Astrocyte of the spinal cord (primary cell): ENCODE results near the gene NFATC3.
A peak's percentile ranks its signal among the peaks of the same experiment; 100 is the strongest.

Source experiments
- DNase-seq: peaks from one replicate; pipeline ENCODE4 v3.0.0; 2011; ENCODE audit warnings: low read depth, low spot score
- H3K4me3 ChIP-seq: 2 replicates; pipeline ENCODE4 v1.5.1; 2011; ENCODE audit warnings: low read depth, mild to moderate bottlenecking, low read length, moderate library complexity
- in situ Hi-C: cut with HindIII; loops from 2 replicates; pipeline ENCODE4 v1.10.0; 2017; ENCODE audit warnings: low sequenced_read_pairs
- TF ChIP-seq, protein P1 (sequence below): IDR thresholded peaks from 2 replicates; pipeline ENCODE4 v1.5.1; 2012; ENCODE audit warnings: low read depth, mild to moderate bottlenecking, low read length, inconsistent platforms

NFATC3 gene

DNA sequence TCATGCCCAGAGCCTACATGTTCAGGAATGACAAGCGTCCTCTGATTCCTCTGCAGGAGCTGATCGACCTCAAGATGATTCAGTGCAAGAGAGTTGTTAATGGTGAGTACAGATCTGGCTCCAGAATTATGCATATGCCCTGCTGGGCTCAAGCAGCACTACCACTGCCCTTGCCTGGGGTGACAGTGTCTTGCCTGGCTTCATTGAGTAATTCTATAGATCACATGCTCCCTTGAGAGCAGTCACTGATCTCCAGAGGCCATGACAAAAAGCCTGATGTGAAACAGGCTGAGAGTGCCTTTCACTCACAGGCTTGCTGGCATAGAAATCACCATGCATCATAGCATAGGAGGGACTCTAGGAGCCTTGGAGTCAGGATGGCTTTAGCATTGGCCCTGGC is 35.7 kb upstream of the NFATC3 start:
- no peak for DNase-seq
- H3K4me3 ChIP-seq = no peak overlapping the region
- TF ChIP-seq, protein P1, sequence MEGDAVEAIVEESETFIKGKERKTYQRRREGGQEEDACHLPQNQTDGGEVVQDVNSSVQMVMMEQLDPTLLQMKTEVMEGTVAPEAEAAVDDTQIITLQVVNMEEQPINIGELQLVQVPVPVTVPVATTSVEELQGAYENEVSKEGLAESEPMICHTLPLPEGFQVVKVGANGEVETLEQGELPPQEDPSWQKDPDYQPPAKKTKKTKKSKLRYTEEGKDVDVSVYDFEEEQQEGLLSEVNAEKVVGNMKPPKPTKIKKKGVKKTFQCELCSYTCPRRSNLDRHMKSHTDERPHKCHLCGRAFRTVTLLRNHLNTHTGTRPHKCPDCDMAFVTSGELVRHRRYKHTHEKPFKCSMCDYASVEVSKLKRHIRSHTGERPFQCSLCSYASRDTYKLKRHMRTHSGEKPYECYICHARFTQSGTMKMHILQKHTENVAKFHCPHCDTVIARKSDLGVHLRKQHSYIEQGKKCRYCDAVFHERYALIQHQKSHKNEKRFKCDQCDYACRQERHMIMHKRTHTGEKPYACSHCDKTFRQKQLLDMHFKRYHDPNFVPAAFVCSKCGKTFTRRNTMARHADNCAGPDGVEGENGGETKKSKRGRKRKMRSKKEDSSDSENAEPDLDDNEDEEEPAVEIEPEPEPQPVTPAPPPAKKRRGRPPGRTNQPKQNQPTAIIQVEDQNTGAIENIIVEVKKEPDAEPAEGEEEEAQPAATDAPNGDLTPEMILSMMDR = no peak
- in situ Hi-C loops = no loop called here

DNA sequence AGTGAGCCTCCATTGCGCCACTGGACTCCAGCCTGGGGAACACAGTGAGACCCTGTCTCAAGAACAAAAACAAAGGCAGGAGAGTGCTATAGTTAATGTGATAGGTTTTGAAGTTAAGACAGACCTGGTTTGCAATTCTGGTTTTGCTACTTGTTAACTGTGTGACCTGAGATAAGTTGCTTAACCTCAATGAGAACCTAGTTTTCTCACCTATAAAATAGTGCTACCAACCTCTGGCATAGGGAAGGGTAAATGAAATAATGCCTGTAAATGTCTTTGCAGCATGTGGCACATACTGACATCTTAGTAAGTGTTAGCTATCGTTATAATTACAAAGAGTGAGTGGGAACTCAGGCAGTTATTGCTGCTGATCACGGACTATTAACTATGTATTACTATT is 29.8 kb upstream of the NFATC3 start:
- DNase-seq = no peak
- in situ Hi-C loops = no loop called here
- H3K4me3 ChIP-seq = no peak overlapping the region
- TF ChIP-seq, protein P1 = no peak

DNA sequence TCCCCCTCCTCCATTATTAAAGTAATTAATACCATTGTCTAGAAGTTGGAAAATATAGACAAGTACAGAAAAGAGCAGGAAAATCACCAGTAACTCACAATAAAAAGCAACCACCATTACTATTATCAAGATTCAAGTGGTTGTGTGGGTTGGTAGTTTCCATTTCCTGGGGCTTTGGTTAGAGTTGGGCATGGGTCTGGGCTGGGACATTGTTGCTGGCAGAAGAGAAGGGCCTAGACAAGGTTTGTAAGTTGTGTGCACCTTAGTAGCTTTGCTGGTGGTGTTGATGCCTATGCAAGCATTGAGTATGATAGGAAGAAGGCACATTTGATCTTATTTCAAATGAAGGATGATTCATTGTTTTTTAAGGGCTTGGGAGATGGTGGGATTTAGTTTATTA is 25.4 kb upstream of the NFATC3 start:
- DNase-seq = no peak
- TF ChIP-seq, protein P1 = no peak
- no peak overlapping the region for H3K4me3 ChIP-seq
- in situ Hi-C loops = no loop called here

DNA sequence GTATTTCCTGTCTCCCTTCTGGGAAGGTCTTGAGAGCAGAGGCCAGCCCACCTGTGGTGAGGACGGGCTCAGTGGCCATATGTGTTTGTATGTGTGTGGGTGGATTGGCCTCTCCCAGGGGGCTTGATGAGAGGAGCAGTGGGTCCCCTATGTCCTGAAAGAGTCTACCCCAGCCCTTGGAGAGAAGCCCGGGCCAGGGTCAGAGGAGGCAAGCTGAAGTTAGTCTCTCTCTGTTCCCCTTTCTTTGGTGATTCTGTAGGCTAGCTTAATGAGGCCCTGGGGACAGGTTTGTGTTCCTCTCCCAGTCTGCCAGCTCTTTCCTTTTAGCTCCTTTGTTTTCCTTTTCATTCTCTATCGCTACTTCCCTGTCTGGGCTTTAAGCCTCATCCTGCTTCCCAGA is 23.8 kb upstream of the NFATC3 start:
- DNase-seq = no peak

DNA sequence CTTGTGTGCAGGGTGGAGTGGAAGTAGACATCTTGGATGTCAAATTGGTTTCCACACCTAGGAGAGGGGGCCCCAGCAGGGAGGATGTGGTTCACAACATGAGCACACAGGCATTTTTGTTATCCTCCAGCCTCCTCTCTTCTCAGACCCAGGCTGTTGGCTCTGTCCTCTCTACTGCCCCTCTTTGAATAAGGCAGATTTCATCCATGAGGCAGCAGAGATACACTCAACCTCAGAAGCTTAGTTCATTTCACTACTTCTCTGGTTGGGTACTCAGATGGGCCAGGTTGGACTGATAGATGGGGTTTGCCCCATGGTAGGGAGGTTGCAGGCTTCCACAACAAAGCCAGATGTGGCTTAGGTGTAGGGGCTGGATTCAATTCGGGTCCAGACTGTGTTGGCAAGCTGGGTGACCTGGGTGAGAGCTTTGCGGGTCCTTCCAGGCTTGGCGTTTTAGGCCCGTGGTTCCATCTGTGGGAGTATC is 22.2 kb upstream of the NFATC3 start:
- H3K4me3 ChIP-seq = no peak overlapping the region
- in situ Hi-C loops = no loop called here
- no peak for DNase-seq
- TF ChIP-seq, protein P1 = no peak

More for the DNA sequence above, 23.8 kb upstream of the NFATC3 start:
- in situ Hi-C loops = no loop called here
- TF ChIP-seq, protein P1 = no peak
- no peak overlapping the region for H3K4me3 ChIP-seq

DNA sequence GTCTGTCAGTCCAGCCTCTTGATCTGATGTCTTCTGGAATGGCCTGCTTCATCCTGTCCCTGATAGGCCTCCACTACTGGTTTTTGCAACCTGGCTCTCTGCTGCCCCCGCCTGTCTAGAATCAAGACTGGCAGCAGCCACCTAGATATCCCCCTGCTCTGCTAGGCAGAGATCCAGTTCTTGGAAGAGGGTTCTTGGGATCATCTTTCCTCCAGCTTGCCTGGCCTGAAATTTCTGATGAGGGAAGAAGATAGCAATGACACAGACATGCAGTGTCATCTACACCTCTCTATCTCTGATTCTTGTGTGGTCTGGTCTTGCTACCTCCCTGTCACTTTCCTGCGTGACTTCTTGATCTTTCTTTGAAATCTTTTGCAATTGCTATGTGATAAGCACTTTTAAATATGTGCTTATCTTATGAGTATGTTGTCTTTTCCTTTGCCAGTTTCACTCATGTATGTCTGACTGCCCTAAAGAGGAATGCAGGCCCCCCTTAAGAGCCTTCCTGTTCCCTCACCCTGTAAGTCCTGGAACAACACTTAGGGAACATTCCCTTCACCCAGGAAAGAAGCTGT is 20.3 kb upstream of the NFATC3 start:
- H3K4me3 ChIP-seq = no peak overlapping the region
- DNase-seq = peak; percentile 75
- TF ChIP-seq, protein P1 = peak; percentile 93
- in situ Hi-C loops = no loop called here
